GM18517 (cell line): Measurements from ENCODE around the gene LRRC36.

Experiments used
- ATAC-seq: cut with Tn5 transposase; IDR thresholded peaks from one replicate; pipeline ENCODE4 v1.9.1; 2021; ENCODE audit warnings: mild to moderate bottlenecking, moderate library complexity; ENCODE audit not compliant: unreplicated experiment

The LRRC36 gene

GRCh38 chr16:67291461-67291860, 35.2 kb upstream of the LRRC36 start:
- ATAC-seq: no peak

GRCh38 chr16:67294171-67294757, 32.4 kb upstream of the LRRC36 start:
- no peak for ATAC-seq

GRCh38 chr16:67294938-67295361, 31.7 kb upstream of the LRRC36 start:
- ATAC-seq: no peak

GRCh38 chr16:67296420-67296819, 30.2 kb upstream of the LRRC36 start:
- no peak for ATAC-seq

- no peak for ATAC-seq
Measured at GRCh38 chr16:67298277-67298676, 28.3 kb upstream of the LRRC36 start.

- no peak for ATAC-seq
Measured at GRCh38 chr16:67299269-67299668, 27.3 kb upstream of the LRRC36 start.

GRCh38 chr16:67301080-67301782, 25.4 kb upstream of the LRRC36 start:
- ATAC-seq: no peak

- ATAC-seq: no peak
Measured at GRCh38 chr16:67302076-67302475, 24.5 kb upstream of the LRRC36 start.

GRCh38 chr16:67302970-67303369, 23.6 kb upstream of the LRRC36 start:
- ATAC-seq: no peak

- ATAC-seq: no peak
Measured at GRCh38 chr16:67304020-67304419, 22.6 kb upstream of the LRRC36 start.

- no peak for ATAC-seq
Measured at GRCh38 chr16:67305216-67306071, 21.2 kb upstream of the LRRC36 start.

GRCh38 chr16:67310561-67310960, 16.1 kb upstream of the LRRC36 start:
- no peak for ATAC-seq

GRCh38 chr16:67311607-67312488, 14.8 kb upstream of the LRRC36 start:
- peak; percentile 79 for ATAC-seq

GRCh38 chr16:67312719-67313118, 13.9 kb upstream of the LRRC36 start:
- no peak for ATAC-seq

- ATAC-seq: no peak
Measured at GRCh38 chr16:67317853-67318252, 8.8 kb upstream of the LRRC36 start.

- no peak for ATAC-seq
Measured at GRCh38 chr16:67326115-67326471, 522 bp upstream of the LRRC36 start.

GRCh38 chr16:67327743-67328142, 1.1 kb downstream of the LRRC36 start:
- no peak for ATAC-seq

GRCh38 chr16:67329901-67330300, 3.3 kb downstream of the LRRC36 start:
- no peak for ATAC-seq

- ATAC-seq: no peak
Measured at GRCh38 chr16:67333315-67333714, 6.7 kb downstream of the LRRC36 start.

GRCh38 chr16:67336116-67336515, 9.5 kb downstream of the LRRC36 start:
- no peak for ATAC-seq

GRCh38 chr16:67336648-67337047, 10.0 kb downstream of the LRRC36 start:
- no peak for ATAC-seq
